Measurements from ENCODE around the gene OR4F16.
"Not testable (repeated sequence)": the region's sequence is repeated elsewhere in the genome, so short reads cannot be mapped to it uniquely, and the experiment has no call there.

DNA sequence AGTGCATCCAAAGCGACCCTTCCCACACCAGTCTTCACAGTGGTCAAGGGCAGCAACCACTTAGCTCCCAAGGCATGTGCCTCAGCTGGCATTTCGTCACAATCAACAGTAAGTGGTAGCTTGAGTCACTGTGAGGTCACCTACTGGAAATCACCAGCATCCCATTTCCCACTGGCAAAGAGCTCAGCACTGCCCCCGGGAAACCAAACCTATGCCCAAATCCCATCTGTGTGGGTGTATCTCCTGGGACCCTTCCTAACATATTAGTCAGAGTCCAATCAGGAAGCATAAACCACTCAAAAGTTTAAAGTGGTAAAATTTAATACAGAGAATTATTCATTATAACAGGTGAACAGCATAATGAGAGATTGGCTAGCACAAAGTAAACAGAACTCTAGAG lies 47.2 kb upstream of the OR4F16 start:
- TF ChIP-seq POU5F1 (IDR thresholded peaks at IDR 0.05; ENCODE audit: low read depth, low read length); JUN (IDR thresholded peaks at IDR 0.05; ENCODE audit: low read depth, low read length); EP300 (IDR thresholded peaks at IDR 0.05; ENCODE audit: borderline replicate concordance in 1 of 2, low read depth in 2 of 2, low read length in 2 of 2); CTCF (IDR thresholded peaks at IDR 0.05; ENCODE audit: control extremely low read depth in 1 of 3, insufficient read depth in 1 of 3, low read depth in 1 of 3, low read length in 3 of 3); HDAC2 (IDR thresholded peaks at IDR 0.05; ENCODE audit: borderline replicate concordance in 1 of 2, low read depth in 2 of 2, low read length in 2 of 2); SAP30 (IDR thresholded peaks at IDR 0.05; ENCODE audit: insufficient read depth, insufficient replicate concordance, low read length); CREB1 (IDR thresholded peaks at IDR 0.05); TCF12 (IDR thresholded peaks at IDR 0.05; ENCODE audit: low read depth, low read length); ZNF274 (IDR thresholded peaks at IDR 0.05; ENCODE audit: borderline replicate concordance, extremely low read depth, low read length); FOSL1 (IDR thresholded peaks at IDR 0.05; ENCODE audit: insufficient read depth, low read depth, low read length); CHD1 (IDR thresholded peaks at IDR 0.05; ENCODE audit: low read depth, low read length); RXRA (IDR thresholded peaks at IDR 0.05; ENCODE audit: insufficient read depth, low read depth, low read length); TBP (IDR thresholded peaks at IDR 0.05; ENCODE audit: low read depth, low read length); POLR2A (IDR thresholded peaks at IDR 0.05; ENCODE audit: control extremely low read depth in 1 of 2, low read depth in 2 of 2, low read length in 2 of 2): not testable (repeated sequence)
